MM.1S (cell line): ENCODE results near the gene NAA60.

Experiments used
- DNase-seq: peaks from one replicate; pipeline ENCODE4 v3.0.0-alpha.2; 2015
- H2AFZ ChIP-seq: fragments of 300-600 bp; sonication (generic); 2 replicates; pipeline ENCODE4 v1.6.0; 2016; ENCODE audit warnings: antibody characterized with exemption, low read length
- H3F3A ChIP-seq: fragments of 300-600 bp; sonication (generic); 2 replicates; pipeline ENCODE4 v1.6.1; 2016; ENCODE audit warnings: mild to moderate bottlenecking, antibody characterized with exemption, low read length, moderate library complexity, mixed read lengths; ENCODE audit not compliant: insufficient read depth
- H3K27ac ChIP-seq: fragments of 300-600 bp; sonication (generic); 2 replicates; pipeline ENCODE4 v1.5.1; 2016; ENCODE audit warnings: mild to moderate bottlenecking, low read length
- H3K27me3 ChIP-seq: fragments of 300-600 bp; sonication (generic); replicated peaks from 2 replicates; pipeline ENCODE4 v1.6.0; 2016; ENCODE audit warnings: low read length; ENCODE audit not compliant: insufficient read depth
- H3K36me3 ChIP-seq: fragments of 300-600 bp; sonication (generic); replicated peaks from 2 replicates; pipeline ENCODE4 v1.6.1; 2016; ENCODE audit warnings: mild to moderate bottlenecking, low read length, mixed read lengths; ENCODE audit not compliant: insufficient read depth
- H3K4me1 ChIP-seq: fragments of 300-600 bp; sonication (generic); 2 replicates; pipeline ENCODE4 v1.6.1; 2016; ENCODE audit warnings: low read length, mixed read lengths
- H3K4me2 ChIP-seq: fragments of 300-600 bp; sonication (generic); 2 replicates; pipeline ENCODE4 v1.6.0; 2016; ENCODE audit warnings: low read depth, low read length
- H3K4me3 ChIP-seq: fragments of 300-600 bp; sonication (generic); 2 replicates; pipeline ENCODE4 v1.5.1; 2016; ENCODE audit warnings: low read length, mixed read lengths
- H3K79me2 ChIP-seq: fragments of 300-600 bp; sonication (generic); 2 replicates; pipeline ENCODE4 v1.6.1; 2016; ENCODE audit warnings: mixed run types, low read length, mixed read lengths
- H3K9ac ChIP-seq: fragments of 300-600 bp; sonication (generic); 2 replicates; pipeline ENCODE4 v1.6.1; 2016; ENCODE audit warnings: low read length, mixed read lengths
- H3K9me2 ChIP-seq: fragments of 300-600 bp; sonication (generic); replicated peaks from 2 replicates; pipeline ENCODE4 v1.6.1; 2016; ENCODE audit warnings: mild to moderate bottlenecking, low read length, mixed read lengths; ENCODE audit not compliant: insufficient read depth
- H3K9me3 ChIP-seq: fragments of 300-600 bp; sonication (generic); replicated peaks from 2 replicates; pipeline ENCODE4 v1.6.1; 2016; ENCODE audit warnings: mild to moderate bottlenecking, low read length, mixed read lengths; ENCODE audit not compliant: insufficient read depth
- H4K20me1 ChIP-seq: fragments of 300-600 bp; sonication (generic); 2 replicates; pipeline ENCODE4 v1.6.1; 2016; ENCODE audit warnings: mild to moderate bottlenecking, low read length, moderate library complexity, mixed read lengths; ENCODE audit not compliant: insufficient read depth
- CTCF ChIP-seq: fragments of 300-600 bp; sonication (generic); IDR thresholded peaks from 2 replicates; pipeline ENCODE4 v1.5.1; 2016; ENCODE audit warnings: antibody characterized with exemption, low read length, mixed read lengths
- EZH2 ChIP-seq: fragments of 300-600 bp; sonication (generic); optimal IDR thresholded peaks from 2 replicates; pipeline ENCODE3; 2017; ENCODE audit warnings: low read depth, mild to moderate bottlenecking, antibody characterized with exemption, low read length, mixed read lengths
- EZH2phosphoT487 ChIP-seq: fragments of 300-600 bp; sonication (generic); IDR thresholded peaks from 2 replicates; pipeline ENCODE4 v1.6.1; 2018; ENCODE audit warnings: antibody characterized with exemption, low read length

NAA60 gene

DNA sequence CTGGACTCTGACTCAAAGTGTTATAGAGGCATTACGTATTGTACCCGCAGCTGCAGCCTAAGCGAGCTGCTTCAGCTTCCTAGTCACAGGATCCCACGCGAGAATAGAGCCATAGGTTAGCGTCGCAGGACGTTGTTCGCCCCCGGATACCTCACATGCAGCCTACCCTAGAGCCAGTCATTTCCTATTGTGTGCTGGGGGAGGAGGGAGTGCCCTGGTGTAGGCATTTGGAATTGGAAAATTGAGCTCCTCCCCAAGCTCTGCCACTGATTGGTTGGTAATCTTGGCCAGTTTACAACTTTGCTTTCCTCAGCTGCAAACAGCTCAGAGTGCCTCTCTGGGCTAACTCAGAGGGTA is 530 bp downstream of the NAA60 start:
- H3K9ac ChIP-seq, result peak overlapping the region; percentile 71
- no peak for TF ChIP-seq CTCF
- TF ChIP-seq EZH2phosphoT487, result no peak
- TF ChIP-seq EZH2, result no peak
- no peaks in the 10 kb centered on the region for H3F3A ChIP-seq
- no peaks in the 10 kb centered on the region for H4K20me1 ChIP-seq
- H2AFZ ChIP-seq, result peak overlapping the region; percentile 75
- no peak for DNase-seq
- H3K4me1 ChIP-seq, result no peaks in the 10 kb centered on the region
- no peaks in the 10 kb centered on the region for H3K9me2 ChIP-seq
- H3K4me3 ChIP-seq, result peak overlapping the region; percentile 74
- no peaks in the 10 kb centered on the region for H3K27me3 ChIP-seq
- H3K79me2 ChIP-seq, result peaks cover 21% of the 10 kb centered on the region
- H3K27ac ChIP-seq, result peak overlapping the region; percentile 29; the same call in 1 of the 2 replicates
- no peaks in the 10 kb centered on the region for H3K36me3 ChIP-seq
- peak overlapping the region; percentile 50 for H3K4me2 ChIP-seq
- no peaks in the 10 kb centered on the region for H3K9me3 ChIP-seq

GRCh38 chr16:3454093-3454492 is 10.6 kb downstream of the NAA60 start:
- TF ChIP-seq EZH2phosphoT487, result no peak
- TF ChIP-seq EZH2, result no peak
- TF ChIP-seq CTCF, result no peak

DNA sequence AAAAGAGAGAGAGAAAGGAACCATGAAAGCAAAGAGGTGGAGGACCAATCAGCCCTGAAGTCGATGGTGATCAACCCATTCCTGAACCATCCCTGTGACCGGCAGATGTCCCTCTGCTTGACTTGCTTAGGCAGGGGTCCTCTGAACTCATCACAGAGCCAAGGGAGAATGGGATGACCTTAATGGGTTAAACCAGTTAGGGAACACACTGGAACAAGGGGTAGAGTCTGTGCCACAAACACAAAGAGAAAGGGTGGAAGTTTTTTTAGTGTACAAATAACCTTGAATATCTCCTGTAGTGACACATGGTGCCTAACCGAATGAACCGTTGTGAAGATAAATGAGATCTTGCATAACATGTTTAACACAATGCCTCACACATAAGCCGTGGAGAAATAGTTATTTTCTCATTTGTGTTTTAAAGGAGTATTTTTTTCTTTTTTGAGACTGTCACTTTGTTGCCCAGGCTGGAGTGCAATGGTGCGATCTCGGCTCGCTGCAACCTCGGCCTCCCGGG is 11.2 kb downstream of the NAA60 start:
- H3K4me1 ChIP-seq, result peaks cover 8% of the 10 kb centered on the region
- TF ChIP-seq EZH2 (no peak), EZH2phosphoT487 (no peak), CTCF (no peak)
- H3K9me2 ChIP-seq, result no peaks in the 10 kb centered on the region
- H4K20me1 ChIP-seq, result no peaks in the 10 kb centered on the region
- no peak overlapping the region for H3K4me2 ChIP-seq
- H3K9me3 ChIP-seq, result no peaks in the 10 kb centered on the region
- peaks cover 19% of the 10 kb centered on the region for H3K79me2 ChIP-seq
- H3K27me3 ChIP-seq, result no peaks in the 10 kb centered on the region
- no peak for DNase-seq
- H2AFZ ChIP-seq, result no peak overlapping the region
- H3K9ac ChIP-seq, result no peak overlapping the region
- no peak overlapping the region for H3K4me3 ChIP-seq
- H3K36me3 ChIP-seq, result no peaks in the 10 kb centered on the region
- no peak overlapping the region for H3K27ac ChIP-seq
- H3F3A ChIP-seq, result peaks cover 14% of the 10 kb centered on the region

More at GRCh38 chr16:3454093-3454492, 10.6 kb downstream of the NAA60 start:
- Histone ChIP-seq H3K4me2 (no peak overlapping the region), H3F3A (peaks cover 8% of the 10 kb centered on the region), H3K36me3 (no peaks in the 10 kb centered on the region), H3K27me3 (no peaks in the 10 kb centered on the region), H2AFZ (no peak overlapping the region), H3K4me1 (peaks cover 3% of the 10 kb centered on the region), H3K4me3 (no peak overlapping the region), H3K79me2 (peaks cover 13% of the 10 kb centered on the region), H3K9me3 (no peaks in the 10 kb centered on the region), H3K9me2 (no peaks in the 10 kb centered on the region), H4K20me1 (no peaks in the 10 kb centered on the region), H3K27ac (no peak overlapping the region), H3K9ac (no peak overlapping the region)
- DNase-seq, result no peak
